ENCODE measurements around the gene CPSF4. TPM values are rescaled to one million over a fixed set of nuclear protein-coding genes. Genes with fewer than 3 reads are reported as not detected.

CPSF4 gene
- total RNA-seq, 2 experiments from 2014 or later: 84.4 to 88.6 TPM

DNA sequence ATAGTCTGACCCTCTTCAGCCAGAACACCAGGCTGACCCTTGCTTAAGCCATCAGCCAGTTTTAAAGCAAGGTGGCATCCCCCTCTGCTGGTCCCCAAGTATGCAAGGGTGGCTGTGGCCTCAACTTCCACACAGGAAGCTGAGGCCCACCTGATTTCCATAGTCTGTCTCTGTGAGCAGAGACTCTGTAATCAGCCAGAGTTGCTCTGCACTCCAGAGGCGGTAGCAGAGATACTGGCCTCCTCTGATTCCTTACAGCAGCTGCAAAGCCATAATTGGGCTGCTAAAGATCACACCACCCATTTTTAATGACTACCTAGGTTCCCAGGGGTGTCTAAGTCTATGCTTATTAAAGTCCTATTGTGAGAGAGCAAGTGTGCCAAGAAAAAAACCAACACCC lies 32.2 kb upstream of the CPSF4 start:
- Histone ChIP-seq H3K27ac (ENCODE audit: low read depth, low read length, poor library complexity, severe bottlenecking) (peak overlapping the region; percentile 69), H3K9me3 (ENCODE audit: low read length) (no peaks in the 10 kb centered on the region), H3K4me3 (ENCODE audit: low read depth, low read length, poor library complexity, severe bottlenecking) (peak overlapping the region; percentile 92), H2AFZ (ENCODE audit: low read length) (no peak overlapping the region), H4K20me1 (ENCODE audit: insufficient read depth, low read length) (peaks cover 22% of the 10 kb centered on the region), H3K4me2 (ENCODE audit: low read length) (peak overlapping the region; percentile 95), H3K36me3 (ENCODE audit: insufficient read depth, low read length) (peaks cover 55% of the 10 kb centered on the region), H3K79me2 (ENCODE audit: insufficient read depth, low read depth, low read length) (peaks cover 67% of the 10 kb centered on the region), H3K4me1 (ENCODE audit: insufficient read depth, low read length, poor library complexity, severe bottlenecking) (peaks cover 32% of the 10 kb centered on the region), H3K9me2 (ENCODE audit: insufficient read depth, low read length) (no peaks in the 10 kb centered on the region)
- no TSS peak for BruUV-seq (replicated peaks)
- ChIA-PET POLR2A (interaction anchor here (0.6 to 2.7 kb wide), 6 partner anchors 12 to 345 kb away, joined by 3 to 8 read pairs (median 5); partner anchors contain the start of gene ARPC1A), CTCF (ENCODE audit: unreplicated experiment) (interaction anchor here (1.0 kb wide), 1 partner anchor 42 kb away, joined by 3 read pairs; no protein-coding TSS in a partner anchor)
- peak; percentile 66 for DNase-seq (ENCODE audit: low spot score)
- no peak for TF ChIP-seq EZH2phosphoT487 (IDR thresholded peaks at IDR 0.05; ENCODE audit: borderline replicate concordance, low read depth, low read length)
- TF ChIP-seq, protein P1, sequence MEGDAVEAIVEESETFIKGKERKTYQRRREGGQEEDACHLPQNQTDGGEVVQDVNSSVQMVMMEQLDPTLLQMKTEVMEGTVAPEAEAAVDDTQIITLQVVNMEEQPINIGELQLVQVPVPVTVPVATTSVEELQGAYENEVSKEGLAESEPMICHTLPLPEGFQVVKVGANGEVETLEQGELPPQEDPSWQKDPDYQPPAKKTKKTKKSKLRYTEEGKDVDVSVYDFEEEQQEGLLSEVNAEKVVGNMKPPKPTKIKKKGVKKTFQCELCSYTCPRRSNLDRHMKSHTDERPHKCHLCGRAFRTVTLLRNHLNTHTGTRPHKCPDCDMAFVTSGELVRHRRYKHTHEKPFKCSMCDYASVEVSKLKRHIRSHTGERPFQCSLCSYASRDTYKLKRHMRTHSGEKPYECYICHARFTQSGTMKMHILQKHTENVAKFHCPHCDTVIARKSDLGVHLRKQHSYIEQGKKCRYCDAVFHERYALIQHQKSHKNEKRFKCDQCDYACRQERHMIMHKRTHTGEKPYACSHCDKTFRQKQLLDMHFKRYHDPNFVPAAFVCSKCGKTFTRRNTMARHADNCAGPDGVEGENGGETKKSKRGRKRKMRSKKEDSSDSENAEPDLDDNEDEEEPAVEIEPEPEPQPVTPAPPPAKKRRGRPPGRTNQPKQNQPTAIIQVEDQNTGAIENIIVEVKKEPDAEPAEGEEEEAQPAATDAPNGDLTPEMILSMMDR (conservative IDR thresholded peaks at IDR 0.05; ENCODE audit: low read length): peak; percentile 62
- intact Hi-C loops (cut with micrococcal nuclease; ENCODE audit: unreplicated experiment): loop anchor here (1.0 to 5.0 kb wide), 2 partner anchors 34 to 80 kb away; partner anchors contain the start of gene ARPC1B

- intact Hi-C loops (cut with micrococcal nuclease; ENCODE audit: unreplicated experiment): loop anchor here (1.0 to 5.0 kb wide), 3 partner anchors 27 to 36 kb away; partner anchors contain the start of genes ARPC1B, CPSF4 and PTCD1
- Histone ChIP-seq H3K4me2 (ENCODE audit: low read length) (peak overlapping the region; percentile 95), H3K36me3 (ENCODE audit: insufficient read depth, low read length) (peaks cover 55% of the 10 kb centered on the region), H3K4me1 (ENCODE audit: insufficient read depth, low read length, poor library complexity, severe bottlenecking) (peaks cover 32% of the 10 kb centered on the region), H3K4me3 (ENCODE audit: low read depth, low read length, poor library complexity, severe bottlenecking) (peak overlapping the region; percentile 92), H4K20me1 (ENCODE audit: insufficient read depth, low read length) (peaks cover 22% of the 10 kb centered on the region), H3K79me2 (ENCODE audit: insufficient read depth, low read depth, low read length) (peaks cover 67% of the 10 kb centered on the region), H3K27ac (ENCODE audit: low read depth, low read length, poor library complexity, severe bottlenecking) (peak overlapping the region; percentile 69), H3K9me2 (ENCODE audit: insufficient read depth, low read length) (no peaks in the 10 kb centered on the region), H2AFZ (ENCODE audit: low read length) (0 out of 2 replicates have a peak overlapping the region, but pooled peaks have one; percentile 5), H3K9me3 (ENCODE audit: low read length) (no peaks in the 10 kb centered on the region)
- BruUV-seq (replicated peaks): no TSS peak
- ChIA-PET CTCF (ENCODE audit: unreplicated experiment) (interaction anchor here (0.6 to 1.2 kb wide), 3 partner anchors 9 to 82 kb away, joined by 3 read pairs; no protein-coding TSS in a partner anchor), POLR2A (interaction anchor here (0.5 to 2.7 kb wide), 14 partner anchors 8 to 403 kb away, joined by 3 to 11 read pairs (median 4); partner anchors contain the start of genes ARPC1A, ATP5MF and PTCD1)
- peak; percentile 33 for DNase-seq (ENCODE audit: low spot score)
- TF ChIP-seq EZH2phosphoT487 (IDR thresholded peaks at IDR 0.05; ENCODE audit: borderline replicate concordance, low read depth, low read length): no peak
- TF ChIP-seq, protein P1 (conservative IDR thresholded peaks at IDR 0.05; ENCODE audit: low read length): no peak
Observed at GRCh38 chr7:99407872-99408378, 30.8 kb upstream of the CPSF4 start.
